ENCODE results near the gene GREM2. TPM values are rescaled to one million over a fixed set of nuclear protein-coding genes. Genes with fewer than 3 reads are reported as not detected.

GREM2 gene
- total and polyA plus RNA-seq, 2 of the 4 experiments (the other 2 are of a cell fraction), result 3.0 to 14.2 TPM

DNA sequence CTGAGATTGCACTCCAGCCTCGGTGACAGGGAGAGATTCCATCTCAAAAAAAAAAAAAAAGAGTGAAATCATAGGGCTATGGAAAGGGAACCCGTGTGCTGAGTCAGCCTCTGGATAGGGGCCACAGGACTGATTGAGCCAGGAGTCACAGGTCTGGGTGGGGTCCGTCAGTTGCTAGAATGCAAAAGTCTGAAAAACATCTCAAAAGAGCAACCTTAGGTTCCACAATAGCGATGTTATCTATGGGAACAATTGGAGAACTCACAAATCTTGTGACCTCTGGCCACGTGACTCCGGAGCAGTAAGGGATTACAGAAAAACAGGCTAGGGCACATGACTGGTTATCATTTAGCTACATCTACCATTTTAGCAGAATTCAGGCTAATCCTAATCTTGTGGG lies 32.8 kb upstream of the GREM2 start:
- DNase-seq (no peak), ATAC-seq (ENCODE audit: low read depth) (no peak)
- no peak overlapping the region for H3K4ac ChIP-seq (ENCODE audit: low read depth, low read length)
- H2BK15ac ChIP-seq (ENCODE audit: low read depth, low read length), result no peak overlapping the region
- H3K9me1 ChIP-seq (ENCODE audit: insufficient read depth, low read length), result no peaks in the 10 kb centered on the region
- H2AK9ac ChIP-seq (replicated peaks; ENCODE audit: low read depth, low read length, poor library complexity), result no peak overlapping the region
- no peaks in the 10 kb centered on the region for H3K36me3 ChIP-seq (ENCODE audit: control insufficient read depth, insufficient read depth, low read length)
- H3K4me1 ChIP-seq (ENCODE audit: control insufficient read depth, insufficient read depth, low read length), result no peaks in the 10 kb centered on the region
- no peak overlapping the region for H3K9ac ChIP-seq (ENCODE audit: low read depth, low read length)
- H4K8ac ChIP-seq (ENCODE audit: low read depth in 2 of 2, low read length in 2 of 2), result no peak overlapping the region
- no peaks in the 10 kb centered on the region for H3K79me1 ChIP-seq (ENCODE audit: low read depth in 1 of 2, low read length in 2 of 2)
- H3K4me3 ChIP-seq (ENCODE audit: insufficient read depth, low read depth, low read length), result no peak overlapping the region
- intact Hi-C loops (cut with micrococcal nuclease), result no loop called here
- H2BK5ac ChIP-seq (ENCODE audit: low read depth, low read length, poor library complexity, severe bottlenecking), result no peak overlapping the region
- H3K27me3 ChIP-seq (ENCODE audit: control insufficient read depth, insufficient read depth, low read length), result no peaks in the 10 kb centered on the region
- H4K91ac ChIP-seq (ENCODE audit: insufficient read depth, low read depth, low read length), result no peak overlapping the region
- no peaks in the 10 kb centered on the region for H3K9me3 ChIP-seq (ENCODE audit: control insufficient read depth, insufficient read depth, low read length)
- H2AK5ac ChIP-seq (ENCODE audit: low read depth, low read length), result no peak overlapping the region
- H3K56ac ChIP-seq (ENCODE audit: extremely low read depth, insufficient read depth, low read length), result no peak overlapping the region
- H3K18ac ChIP-seq (ENCODE audit: low read depth, low read length), result no peak overlapping the region
- no peak overlapping the region for H3K4me2 ChIP-seq (ENCODE audit: low read depth, low read length)
- TF ChIP-seq, protein P1, sequence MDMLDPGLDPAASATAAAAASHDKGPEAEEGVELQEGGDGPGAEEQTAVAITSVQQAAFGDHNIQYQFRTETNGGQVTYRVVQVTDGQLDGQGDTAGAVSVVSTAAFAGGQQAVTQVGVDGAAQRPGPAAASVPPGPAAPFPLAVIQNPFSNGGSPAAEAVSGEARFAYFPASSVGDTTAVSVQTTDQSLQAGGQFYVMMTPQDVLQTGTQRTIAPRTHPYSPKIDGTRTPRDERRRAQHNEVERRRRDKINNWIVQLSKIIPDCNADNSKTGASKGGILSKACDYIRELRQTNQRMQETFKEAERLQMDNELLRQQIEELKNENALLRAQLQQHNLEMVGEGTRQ (IDR thresholded peaks at IDR 0.05; ENCODE audit: low read depth, low read length), result no peak
- no peak for TF ChIP-seq MAFK (IDR thresholded peaks at IDR 0.05; ENCODE audit: low read depth, low read length)
- TF ChIP-seq, protein P2, sequence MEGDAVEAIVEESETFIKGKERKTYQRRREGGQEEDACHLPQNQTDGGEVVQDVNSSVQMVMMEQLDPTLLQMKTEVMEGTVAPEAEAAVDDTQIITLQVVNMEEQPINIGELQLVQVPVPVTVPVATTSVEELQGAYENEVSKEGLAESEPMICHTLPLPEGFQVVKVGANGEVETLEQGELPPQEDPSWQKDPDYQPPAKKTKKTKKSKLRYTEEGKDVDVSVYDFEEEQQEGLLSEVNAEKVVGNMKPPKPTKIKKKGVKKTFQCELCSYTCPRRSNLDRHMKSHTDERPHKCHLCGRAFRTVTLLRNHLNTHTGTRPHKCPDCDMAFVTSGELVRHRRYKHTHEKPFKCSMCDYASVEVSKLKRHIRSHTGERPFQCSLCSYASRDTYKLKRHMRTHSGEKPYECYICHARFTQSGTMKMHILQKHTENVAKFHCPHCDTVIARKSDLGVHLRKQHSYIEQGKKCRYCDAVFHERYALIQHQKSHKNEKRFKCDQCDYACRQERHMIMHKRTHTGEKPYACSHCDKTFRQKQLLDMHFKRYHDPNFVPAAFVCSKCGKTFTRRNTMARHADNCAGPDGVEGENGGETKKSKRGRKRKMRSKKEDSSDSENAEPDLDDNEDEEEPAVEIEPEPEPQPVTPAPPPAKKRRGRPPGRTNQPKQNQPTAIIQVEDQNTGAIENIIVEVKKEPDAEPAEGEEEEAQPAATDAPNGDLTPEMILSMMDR (conservative IDR thresholded peaks at IDR 0.05; ENCODE audit: low read depth, low read length), result no peak
- TF ChIP-seq MXI1 (IDR thresholded peaks at IDR 0.05; ENCODE audit: borderline replicate concordance, low read depth, low read length), result no peak
- no peak for TF ChIP-seq POLR2A (IDR thresholded peaks at IDR 0.05; ENCODE audit: low read depth, low read length)
- TF ChIP-seq RCOR1 (IDR thresholded peaks at IDR 0.05; ENCODE audit: insufficient replicate concordance, low read length), result no peak
- TF ChIP-seq RFX5 (IDR thresholded peaks at IDR 0.05; ENCODE audit: low read depth, low read length), result no peak
- TF ChIP-seq CHD1 (IDR thresholded peaks at IDR 0.05; ENCODE audit: low read depth, low read length), result no peak
- no peak for TF ChIP-seq MAZ (IDR thresholded peaks at IDR 0.05; ENCODE audit: borderline replicate concordance, low read depth, low read length)
- TF ChIP-seq, protein P3, sequence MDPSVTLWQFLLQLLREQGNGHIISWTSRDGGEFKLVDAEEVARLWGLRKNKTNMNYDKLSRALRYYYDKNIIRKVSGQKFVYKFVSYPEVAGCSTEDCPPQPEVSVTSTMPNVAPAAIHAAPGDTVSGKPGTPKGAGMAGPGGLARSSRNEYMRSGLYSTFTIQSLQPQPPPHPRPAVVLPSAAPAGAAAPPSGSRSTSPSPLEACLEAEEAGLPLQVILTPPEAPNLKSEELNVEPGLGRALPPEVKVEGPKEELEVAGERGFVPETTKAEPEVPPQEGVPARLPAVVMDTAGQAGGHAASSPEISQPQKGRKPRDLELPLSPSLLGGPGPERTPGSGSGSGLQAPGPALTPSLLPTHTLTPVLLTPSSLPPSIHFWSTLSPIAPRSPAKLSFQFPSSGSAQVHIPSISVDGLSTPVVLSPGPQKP (IDR thresholded peaks at IDR 0.05; ENCODE audit: borderline replicate concordance, low read depth, low read length), result no peak
- TF ChIP-seq SMC3 (IDR thresholded peaks at IDR 0.05; ENCODE audit: low read depth, low read length), result no peak
- no peak for TF ChIP-seq CEBPB (IDR thresholded peaks at IDR 0.05; ENCODE audit: low read depth, low read length)
- TF ChIP-seq BHLHE40 (IDR thresholded peaks at IDR 0.05; ENCODE audit: low read depth, low read length), result no peak
- TF ChIP-seq RAD21 (IDR thresholded peaks at IDR 0.05; ENCODE audit: low read length), result no peak
- no peak for TF ChIP-seq FOS (IDR thresholded peaks at IDR 0.05; ENCODE audit: low read depth, low read length)
- no peak for TF ChIP-seq NFE2L2 (IDR thresholded peaks at IDR 0.05; ENCODE audit: low read depth, low read length)
- no peak overlapping the region for H4K5ac ChIP-seq (ENCODE audit: low read depth, low read length)
- H3K27ac ChIP-seq (ENCODE audit: insufficient read depth, low read length), result no peak overlapping the region
- H2BK120ac ChIP-seq (ENCODE audit: low read depth, low read length), result no peak overlapping the region
- H3K14ac ChIP-seq (replicated peaks; ENCODE audit: low read depth, low read length), result no peak overlapping the region
- H4K20me1 ChIP-seq (ENCODE audit: insufficient read depth, low read length), result no peaks in the 10 kb centered on the region
- in situ Hi-C loops (cut with MboI; ENCODE audit: low sequenced_read_pairs), result no loop called here
- no CpG with 5 or more reads among the region's 6 CpGs for WGBS, 2 experiments (ENCODE audit: extremely low coverage in 2 of 2, insufficient read length in 1 of 2)
- no peak overlapping the region for H2BK20ac ChIP-seq (ENCODE audit: low read depth, low read length)
- no peak overlapping the region for H3K23ac ChIP-seq (ENCODE audit: low read depth, low read length)
- no peak overlapping the region for H2AFZ ChIP-seq (replicated peaks; ENCODE audit: low read length, poor library complexity)
- ChIA-PET CTCF (no interaction called here), POLR2A (ENCODE audit: unreplicated experiment) (no interaction called here)
- BruUV-seq (replicated peaks), result no TSS peak
- dilution Hi-C loops (cut with HindIII; ENCODE audit: low sequenced_read_pairs, unreplicated experiment), result no loop called here

All from IMR-90 (cell line).